ENCODE data around the gene BAZ2B.
A peak's percentile ranks its signal among the peaks of the same experiment; 100 is the strongest.

Gene BAZ2B

GRCh38 chr2:159620796-159621195 is 4.4 kb upstream of the BAZ2B start:
- ChIA-PET CTCF (no interaction called here), POLR2A (ENCODE audit: low non-redundant PET) (no interaction called here)
- no peak overlapping the region for H3K27ac ChIP-seq
- no peak for TF ChIP-seq CTCF (conservative IDR thresholded peaks at IDR 0.05; ENCODE audit: low read depth)
- no peak for DNase-seq (ENCODE audit: low spot score)

- TF ChIP-seq CTCF (conservative IDR thresholded peaks at IDR 0.05; ENCODE audit: low read depth), result no peak
- CTCF ChIA-PET, result interaction anchor here (0.7 to 1.2 kb wide), 2 partner anchors 9 to 20 kb away, joined by 3 to 4 read pairs; no protein-coding TSS in a partner anchor
These were observed 1.3 kb upstream of the BAZ2B start for GRCh38 chr2:159617646-159618045.

GRCh38 chr2:159617100-159617499 is 752 bp upstream of the BAZ2B start:
- no peak for TF ChIP-seq CTCF (conservative IDR thresholded peaks at IDR 0.05; ENCODE audit: low read depth)
- no peak for DNase-seq (ENCODE audit: low spot score)
- ChIA-PET CTCF (interaction anchor here (0.7 to 1.2 kb wide), 2 partner anchors 8 to 20 kb away, joined by 3 to 4 read pairs; no protein-coding TSS in a partner anchor), POLR2A (ENCODE audit: low non-redundant PET) (interaction anchor here (0.6 kb wide), 1 partner anchor 18 kb away, joined by 5 read pairs; no protein-coding TSS in a partner anchor)
- no peak overlapping the region for H3K27ac ChIP-seq

More at GRCh38 chr2:159617646-159618045, 1.3 kb upstream of the BAZ2B start:
- DNase-seq (ENCODE audit: low spot score), result no peak
- H3K27ac ChIP-seq, result no peak overlapping the region
- POLR2A ChIA-PET (ENCODE audit: low non-redundant PET), result interaction anchor here (0.6 kb wide), 1 partner anchor 18 kb away, joined by 5 read pairs; no protein-coding TSS in a partner anchor

GRCh38 chr2:159615367-159616285 is 722 bp downstream of the BAZ2B start:
- ChIA-PET CTCF (interaction anchor here (0.5 to 0.8 kb wide), 2 partner anchors 8 to 60 kb away, joined by 3 to 4 read pairs; no protein-coding TSS in a partner anchor), POLR2A (ENCODE audit: low non-redundant PET) (interaction anchor here (0.5 to 1.1 kb wide), 10 partner anchors 22 to 590 kb away, joined by 3 to 12 read pairs (median 4); partner anchors contain the start of gene MARCHF7)
- TF ChIP-seq CTCF (conservative IDR thresholded peaks at IDR 0.05; ENCODE audit: low read depth), result no peak
- H3K27ac ChIP-seq, result peak overlapping the region; percentile 98
- DNase-seq (ENCODE audit: low spot score), result peak; percentile 80

GRCh38 chr2:159614534-159615366 is 1.6 kb downstream of the BAZ2B start:
- ChIA-PET CTCF (interaction anchor here (0.7 to 0.8 kb wide), 2 partner anchors 9 to 139 kb away, joined by 3 to 4 read pairs; no protein-coding TSS in a partner anchor), POLR2A (ENCODE audit: low non-redundant PET) (interaction anchor here (0.6 to 1.1 kb wide), 6 partner anchors 55 to 101 kb away, joined by 3 to 12 read pairs (median 6); partner anchors contain the start of gene MARCHF7)
- H3K27ac ChIP-seq, result peak overlapping the region; percentile 98
- TF ChIP-seq CTCF (conservative IDR thresholded peaks at IDR 0.05; ENCODE audit: low read depth), result no peak
- DNase-seq (ENCODE audit: low spot score), result no peak
